IMR-90 (cell line): Measurements from ENCODE around the gene FCHSD2. TPM values are rescaled to one million over a fixed set of nuclear protein-coding genes. Genes with fewer than 3 reads are reported as not detected.

Experiments
- ATAC-seq: fragments of 200-7000 bp; cut with Tn5 transposase; 2 replicates; pipeline ENCODE4 v1.9.1; 2020; ENCODE audit warnings: low read depth, mild to moderate bottlenecking, moderate library complexity
- BruUV-seq: library from RNA; stranded (reverse); fragments of 400-500 nt; replicated peaks from 2 replicates; lab custom pipeline; 2021; lab: Mats Ljungman, UMichigan
- CTCF ChIA-PET: fragments of 300-600 bp; formaldehyde crosslinking; extraction: SDS; loops from one replicate; lab custom pipeline; 2021; ENCODE audit warnings: antibody characterized with exemption; lab: Yijun Ruan, JAX
- POLR2A ChIA-PET: fragments of 300-600 bp; sonication (Branson Sonifier 250); formaldehyde crosslinking; loops from one replicate; lab custom pipeline; 2022; ENCODE audit warnings: antibody characterized with exemption; ENCODE audit not compliant: unreplicated experiment; lab: Charles Lee
- DNase-seq: peaks from one replicate; pipeline ENCODE4 v3.0.0; 2013
- H2AFZ ChIP-seq: replicated peaks from 2 replicates; pipeline ENCODE3; 2013; ENCODE audit warnings: low read length, mild to moderate bottlenecking; ENCODE audit not compliant: poor library complexity
- H2AK5ac ChIP-seq: 2 replicates; pipeline ENCODE4 v1.6.1; 2013; ENCODE audit warnings: low read depth, low read length, inconsistent platforms
- H2AK9ac ChIP-seq: replicated peaks from 2 replicates; pipeline ENCODE3; 2013; ENCODE audit warnings: mild to moderate bottlenecking, low read depth, low read length, moderate library complexity; ENCODE audit not compliant: poor library complexity
- H2BK120ac ChIP-seq: 2 replicates; pipeline ENCODE4 v1.6.1; 2013; ENCODE audit warnings: low read depth, low read length, inconsistent platforms
- H2BK15ac ChIP-seq: 3 replicates; pipeline ENCODE4 v1.6.1; 2013; ENCODE audit warnings: low read depth, low read length, inconsistent platforms
- H2BK20ac ChIP-seq: 2 replicates; pipeline ENCODE4 v1.6.1; 2013; ENCODE audit warnings: low read depth, mild to moderate bottlenecking, inconsistent platforms, low read length, moderate library complexity
- H2BK5ac ChIP-seq: 2 replicates; pipeline ENCODE4 v1.6.1; 2013; ENCODE audit warnings: mild to moderate bottlenecking, low read depth, low read length, inconsistent platforms; ENCODE audit not compliant: poor library complexity, severe bottlenecking
- H3K14ac ChIP-seq: replicated peaks from 2 replicates; pipeline ENCODE4 v1.6.1; 2013; ENCODE audit warnings: low read depth, low read length, inconsistent platforms
- H3K18ac ChIP-seq: 2 replicates; pipeline ENCODE4 v1.6.1; 2013; ENCODE audit warnings: low read depth, low read length, control low read depth
- H3K23ac ChIP-seq: 2 replicates; pipeline ENCODE4 v1.6.1; 2013; ENCODE audit warnings: low read depth, low read length, inconsistent platforms
- H3K27ac ChIP-seq: 2 replicates; pipeline ENCODE4 v1.5.1; 2013; ENCODE audit warnings: mild to moderate bottlenecking, control low read depth, low read length; ENCODE audit not compliant: insufficient read depth
- H3K27me3 ChIP-seq: 2 replicates; pipeline ENCODE4 v1.6.1; 2013; ENCODE audit warnings: low read length; ENCODE audit not compliant: control insufficient read depth, insufficient read depth
- H3K36me3 ChIP-seq: 2 replicates; pipeline ENCODE4 v1.6.1; 2013; ENCODE audit warnings: low read length, mixed read lengths; ENCODE audit not compliant: control insufficient read depth, insufficient read depth
- H3K4ac ChIP-seq: 2 replicates; pipeline ENCODE4 v1.6.1; 2013; ENCODE audit warnings: low read depth, low read length, inconsistent platforms
- H3K4me1 ChIP-seq: 2 replicates; pipeline ENCODE4 v1.6.1; 2013; ENCODE audit warnings: low read length, mixed read lengths; ENCODE audit not compliant: control insufficient read depth, insufficient read depth
- H3K4me2 ChIP-seq: 2 replicates; pipeline ENCODE4 v1.6.1; 2013; ENCODE audit warnings: low read depth, mild to moderate bottlenecking, control low read depth, low read length, moderate library complexity
- H3K4me3 ChIP-seq: 2 replicates; pipeline ENCODE4 v1.5.1; 2013; ENCODE audit warnings: low read depth, mild to moderate bottlenecking, control low read depth, low read length, moderate library complexity; ENCODE audit not compliant: insufficient read depth
- H3K56ac ChIP-seq: 2 replicates; pipeline ENCODE4 v1.6.1; 2013; ENCODE audit warnings: low read length, inconsistent platforms; ENCODE audit not compliant: insufficient read depth; ENCODE audit errors: extremely low read depth
- H3K79me1 ChIP-seq, 2 experiments: 2 replicates each; pipeline ENCODE4 v1.6.1; 2013; ENCODE audit warnings: low read length in 2 of 2, inconsistent platforms in 1 of 2, low read depth in 1 of 2
- H3K9ac ChIP-seq: 2 replicates; pipeline ENCODE4 v1.6.1; 2013; ENCODE audit warnings: low read depth, low read length, control low read depth
- H3K9me1 ChIP-seq: 2 replicates; pipeline ENCODE4 v1.6.1; 2013; ENCODE audit warnings: low read length, inconsistent platforms; ENCODE audit not compliant: insufficient read depth
- H3K9me3 ChIP-seq: 2 replicates; pipeline ENCODE4 v1.6.1; 2013; ENCODE audit warnings: low read length; ENCODE audit not compliant: control insufficient read depth, insufficient read depth
- H4K20me1 ChIP-seq: 2 replicates; pipeline ENCODE4 v1.6.1; 2013; ENCODE audit warnings: low read length, inconsistent platforms; ENCODE audit not compliant: insufficient read depth
- H4K5ac ChIP-seq: 2 replicates; pipeline ENCODE4 v1.6.1; 2013; ENCODE audit warnings: mild to moderate bottlenecking, low read depth, low read length, control low read depth
- H4K8ac ChIP-seq, 2 experiments: 2 replicates each; pipeline ENCODE4 v1.6.1; 2013; ENCODE audit warnings: low read depth in 2 of 2, low read length in 2 of 2, control low read depth in 1 of 2, inconsistent platforms in 1 of 2
- H4K91ac ChIP-seq: 2 replicates; pipeline ENCODE4 v1.6.1; 2013; ENCODE audit warnings: low read depth, low read length, inconsistent platforms; ENCODE audit not compliant: insufficient read depth
- CEBPB ChIP-seq: IDR thresholded peaks from 2 replicates; pipeline ENCODE4 v1.6.1; 2012; ENCODE audit warnings: low read depth, low read length, improper control_type of control experiment
- FOS ChIP-seq: fragments of 150-350 bp; IDR thresholded peaks from 2 replicates; pipeline ENCODE4 v1.6.1; 2016; ENCODE audit warnings: low read depth, low read length
- MAFK ChIP-seq: IDR thresholded peaks from 2 replicates; pipeline ENCODE4 v1.6.1; 2012; ENCODE audit warnings: low read depth, low read length, improper control_type of control experiment
- NFE2L2 ChIP-seq: fragments of 150-350 bp; IDR thresholded peaks from 2 replicates; pipeline ENCODE4 v1.6.1; 2016; ENCODE audit warnings: low read depth, mild to moderate bottlenecking, low read length
- RCOR1 ChIP-seq: IDR thresholded peaks from 2 replicates; pipeline ENCODE4 v1.6.1; 2012; ENCODE audit warnings: mild to moderate bottlenecking, low read length, improper control_type of control experiment; ENCODE audit not compliant: insufficient replicate concordance
- SMC3 ChIP-seq: fragments of 150-350 bp; IDR thresholded peaks from 2 replicates; pipeline ENCODE4 v1.6.1; 2016; ENCODE audit warnings: low read depth, mild to moderate bottlenecking, antibody characterized with exemption, low read length, moderate library complexity
- WGBS, 2 experiments: methylation state at CpG; one replicate each; pipeline versions ENCODE4 v1.1.5 to v1.1.7; 2013; ENCODE audit warnings: missing lambda C conversion rate in 2 of 2; ENCODE audit not compliant: insufficient read length in 1 of 2; ENCODE audit errors: extremely low coverage in 2 of 2; 5-methylcytosine and 5-hydroxymethylcytosine counted together
- dilution Hi-C: fragments of 300-500 bp; cut with HindIII; formaldehyde crosslinking; loops from one replicate; pipeline ENCODE4 v1.14.3; 2018; ENCODE audit warnings: low sequenced_read_pairs; ENCODE audit not compliant: unreplicated experiment
- in situ Hi-C: fragments of 300-500 bp; cut with MboI; formaldehyde crosslinking; loops from 3 replicates; pipeline ENCODE4 v1.14.3; 2019; ENCODE audit warnings: low sequenced_read_pairs, inconsistent platforms, mixed read lengths
- intact Hi-C: fragments of 100-400 bp; cut with micrococcal nuclease; formaldehyde crosslinking; loops from 2 replicates; pipeline ENCODE4 v1.10.0; 2022
- polyA plus RNA-seq, 3 experiments: library from polyadenylated mRNA; depleted of rRNA; stranded (reverse); fragments of >200 nt; gene quantifications; 2 replicates each; pipeline ENCODE4 v1.2.3, GENCODE V29; 2012; ENCODE audit warnings: low replicate concordance in 1 of 3
- total RNA-seq: library from RNA; depleted of rRNA; stranded (reverse); fragments of >200 nt; gene quantifications from 2 replicates; pipeline ENCODE4 v1.2.3, GENCODE V29; 2012
- TF ChIP-seq, protein P1 (sequence below): fragments of 150-350 bp; IDR thresholded peaks from 2 replicates; pipeline ENCODE4 v1.6.1; 2017; ENCODE audit warnings: mild to moderate bottlenecking, antibody characterized with exemption, low read length, low read depth
- TF ChIP-seq, protein P2 (sequence below): fragments of 150-350 bp; IDR thresholded peaks from 2 replicates; pipeline ENCODE4 v1.6.1; 2016; ENCODE audit warnings: low read depth, mild to moderate bottlenecking, low read length, moderate library complexity, borderline replicate concordance

Gene FCHSD2
- total and polyA plus RNA-seq, 2 of the 4 experiments (the other 2 are of a cell fraction): 5.9 to 18.7 TPM

DNA sequence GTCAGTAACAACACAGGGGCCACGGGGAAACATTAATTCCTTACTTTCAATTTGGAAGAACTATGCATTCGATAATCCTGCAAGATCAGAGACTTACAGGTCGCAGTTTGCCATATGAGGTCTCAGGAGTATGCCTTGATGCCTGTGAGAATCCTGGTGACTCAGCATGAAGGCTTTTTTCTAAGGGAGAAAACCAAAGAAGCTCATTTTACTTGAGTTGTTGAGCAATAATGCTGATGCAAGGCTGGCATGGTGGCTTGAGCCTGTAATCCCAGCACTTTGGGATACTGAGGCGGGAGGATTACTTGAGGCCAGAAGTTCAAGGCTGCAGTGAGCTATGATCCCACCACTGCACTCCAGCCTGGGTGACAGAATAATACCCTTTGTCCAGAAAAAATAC lies 301.3 kb downstream of the FCHSD2 start:
- Histone ChIP-seq H3K9ac (no peak overlapping the region), H3K4me3 (no peak overlapping the region), H4K91ac (0 out of 2 replicates have a peak overlapping the region, but pooled peaks have one; percentile 27), H3K4me2 (no peak overlapping the region), H2AK5ac (peak overlapping the region; percentile 67; the same call in 1 of the 2 replicates), H3K36me3 (peaks cover 14% of the 10 kb centered on the region), H3K4ac (peak overlapping the region; percentile 73), H2AK9ac (no peak overlapping the region), H2AFZ (no peak overlapping the region), H3K56ac (no peak overlapping the region), H4K5ac (no peak overlapping the region), H3K79me1 (peaks cover 6 to 23% of the 10 kb centered on the region in 2 experiments; a peak in 3 of 4 replicates), H3K9me3 (no peaks in the 10 kb centered on the region), H4K20me1 (no peaks in the 10 kb centered on the region), H3K4me1 (peaks cover 14% of the 10 kb centered on the region), H3K18ac (0 out of 2 replicates have a peak overlapping the region, but pooled peaks have one; percentile 6), H2BK120ac (peak overlapping the region; percentile 53; the same call in 1 of the 2 replicates), H2BK20ac (peak overlapping the region; percentile 50; the same call in 1 of the 2 replicates), H2BK15ac (no peak overlapping the region), H3K23ac (peak overlapping the region; percentile 19; the same call in 1 of the 2 replicates), H3K27ac (peak overlapping the region; percentile 44; the same call in 1 of the 2 replicates), H3K14ac (0 out of 2 replicates have a peak overlapping the region, but pooled peaks have one; percentile 32), H3K27me3 (no peaks in the 10 kb centered on the region), H4K8ac (peak overlapping the region in 1 of 2 experiments; percentile 55; a peak in 2 of 4 replicates), H3K9me1 (peaks cover 20% of the 10 kb centered on the region), H2BK5ac (peak overlapping the region; percentile 74)
- 0 out of 2 replicates have a peak, but pooled peaks have one; percentile 14 for TF ChIP-seq SMC3
- peak; percentile 70; the same call in 1 of the 2 replicates for TF ChIP-seq FOS
- TF ChIP-seq, protein P1, sequence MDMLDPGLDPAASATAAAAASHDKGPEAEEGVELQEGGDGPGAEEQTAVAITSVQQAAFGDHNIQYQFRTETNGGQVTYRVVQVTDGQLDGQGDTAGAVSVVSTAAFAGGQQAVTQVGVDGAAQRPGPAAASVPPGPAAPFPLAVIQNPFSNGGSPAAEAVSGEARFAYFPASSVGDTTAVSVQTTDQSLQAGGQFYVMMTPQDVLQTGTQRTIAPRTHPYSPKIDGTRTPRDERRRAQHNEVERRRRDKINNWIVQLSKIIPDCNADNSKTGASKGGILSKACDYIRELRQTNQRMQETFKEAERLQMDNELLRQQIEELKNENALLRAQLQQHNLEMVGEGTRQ: no peak
- peak; percentile 99 for TF ChIP-seq CEBPB
- TF ChIP-seq NFE2L2: peak; percentile 77
- TF ChIP-seq, protein P2, sequence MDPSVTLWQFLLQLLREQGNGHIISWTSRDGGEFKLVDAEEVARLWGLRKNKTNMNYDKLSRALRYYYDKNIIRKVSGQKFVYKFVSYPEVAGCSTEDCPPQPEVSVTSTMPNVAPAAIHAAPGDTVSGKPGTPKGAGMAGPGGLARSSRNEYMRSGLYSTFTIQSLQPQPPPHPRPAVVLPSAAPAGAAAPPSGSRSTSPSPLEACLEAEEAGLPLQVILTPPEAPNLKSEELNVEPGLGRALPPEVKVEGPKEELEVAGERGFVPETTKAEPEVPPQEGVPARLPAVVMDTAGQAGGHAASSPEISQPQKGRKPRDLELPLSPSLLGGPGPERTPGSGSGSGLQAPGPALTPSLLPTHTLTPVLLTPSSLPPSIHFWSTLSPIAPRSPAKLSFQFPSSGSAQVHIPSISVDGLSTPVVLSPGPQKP: no peak
- TF ChIP-seq RCOR1: peak; percentile 56
- TF ChIP-seq MAFK: peak; percentile 83
- in situ Hi-C loops: no loop called here
- DNase-seq (peak; percentile 95), ATAC-seq (peak; percentile 69)
- dilution Hi-C loops: no loop called here
- intact Hi-C loops: no loop called here
- CTCF ChIA-PET: interaction anchor here (0.9 kb wide), 1 partner anchor 9 kb away, joined by 4 read pairs; no protein-coding TSS in a partner anchor
- POLR2A ChIA-PET: no interaction called here
- no TSS peak for BruUV-seq
- WGBS, 2 experiments: no CpG with 5 or more reads among the region's 4 CpGs
